HG03280 (cell line): ENCODE measurements around the gene GPT2.

ENCODE experiments used
- ATAC-seq: cut with Tn5 transposase; IDR thresholded peaks from one replicate; pipeline ENCODE4 v1.9.1; 2021; ENCODE audit warnings: mild to moderate bottlenecking, moderate library complexity; ENCODE audit not compliant: unreplicated experiment

Gene GPT2

DNA sequence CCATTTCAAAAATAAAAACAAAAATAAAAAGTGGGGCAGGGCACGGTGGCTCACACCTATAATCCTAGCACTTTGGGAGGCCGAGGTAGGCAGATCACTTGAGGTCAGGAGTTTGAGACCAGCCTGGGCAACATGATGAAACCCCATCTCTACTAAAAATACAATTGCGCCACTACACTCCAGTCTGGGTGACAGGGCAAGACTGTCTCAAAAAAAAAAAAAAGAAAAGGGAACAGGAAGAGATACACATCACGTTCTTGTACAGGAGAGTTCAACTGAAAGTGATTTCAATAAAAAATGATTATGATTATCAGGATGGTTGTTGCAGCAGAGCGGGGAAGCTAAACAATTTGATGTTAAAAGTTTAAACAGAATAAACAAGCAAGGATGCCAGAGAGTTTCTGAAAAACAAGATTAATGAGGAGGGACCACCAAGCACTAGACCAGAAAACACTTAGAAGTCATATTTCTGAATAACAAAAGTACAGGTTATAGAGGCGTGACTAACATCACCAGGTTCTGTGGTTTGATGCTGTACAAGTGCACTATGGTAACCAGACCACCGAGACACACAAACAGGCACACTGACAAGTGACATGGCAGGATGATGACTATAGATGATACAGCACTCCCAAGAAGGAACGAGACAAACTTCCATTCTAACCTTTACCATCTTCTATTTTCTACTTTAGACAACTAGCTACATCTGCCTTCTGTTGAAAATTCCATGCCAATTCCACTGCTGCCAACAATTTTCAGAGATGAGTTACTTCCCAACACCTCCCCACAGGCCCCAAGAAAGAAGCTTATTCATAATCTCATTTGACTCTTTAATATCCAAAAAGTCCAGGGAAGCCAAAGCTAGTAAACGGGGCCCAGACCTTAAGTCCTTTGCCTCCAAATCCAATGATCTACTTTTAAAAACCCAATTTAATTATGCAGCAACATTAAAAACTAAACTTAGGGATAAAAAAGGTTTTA lies 77.5 kb downstream of the GPT2 start:
- no peak for ATAC-seq

DNA sequence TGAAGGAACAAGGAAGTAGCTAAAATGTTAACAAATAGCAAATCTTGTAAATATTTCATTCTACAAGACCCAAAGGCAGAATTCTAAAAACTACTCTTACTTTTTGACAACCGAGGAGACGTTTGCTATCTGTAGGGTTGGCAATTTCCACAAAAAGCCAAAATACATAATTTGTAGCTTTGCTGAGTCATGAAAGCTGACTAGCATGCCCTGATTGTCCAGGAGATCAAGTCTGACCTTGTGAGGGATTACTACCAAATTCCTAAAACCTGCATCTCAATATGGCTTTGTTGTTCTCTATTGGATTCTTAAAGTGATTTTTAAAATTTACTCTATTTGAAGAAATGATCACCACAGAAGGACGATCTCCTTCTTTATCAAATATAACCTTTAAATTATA lies 78.5 kb downstream of the GPT2 start:
- ATAC-seq: no peak

DNA sequence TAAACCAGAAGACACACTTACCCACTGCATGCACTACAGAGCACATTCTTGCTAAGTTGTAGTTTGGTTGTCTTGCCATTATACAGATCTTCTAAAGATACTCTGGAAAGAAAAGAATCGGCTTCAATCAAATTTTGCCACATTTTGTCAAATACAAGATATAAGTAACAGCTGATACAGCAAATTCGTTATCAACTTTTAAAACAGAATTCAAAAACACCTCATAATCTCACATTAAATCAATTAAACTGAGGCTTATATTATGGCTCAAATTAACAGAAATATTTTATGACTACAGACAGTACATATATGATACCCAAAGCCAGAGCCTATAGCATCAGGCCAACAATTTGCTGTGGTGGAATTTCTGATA lies 83.9 kb downstream of the GPT2 start:
- no peak for ATAC-seq

DNA sequence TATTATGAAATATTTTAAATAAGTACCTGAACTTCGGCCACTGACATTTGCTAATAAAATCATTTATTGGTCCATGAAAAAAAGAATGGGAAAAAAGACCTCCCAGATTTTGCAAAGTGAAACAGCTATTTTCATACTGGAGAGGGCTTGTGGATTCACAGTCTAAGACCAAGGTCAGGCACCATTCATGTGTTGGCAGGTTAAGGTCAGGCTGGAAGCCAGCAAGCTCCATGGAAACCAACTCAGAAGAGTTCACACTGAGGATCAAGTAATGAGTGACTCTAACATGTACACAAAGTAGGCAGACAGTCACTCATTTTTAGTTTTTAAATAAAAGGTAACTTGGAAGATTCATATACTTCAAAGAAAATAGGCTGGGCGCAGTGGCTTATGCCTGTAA lies 85.9 kb downstream of the GPT2 start:
- ATAC-seq: no peak

DNA sequence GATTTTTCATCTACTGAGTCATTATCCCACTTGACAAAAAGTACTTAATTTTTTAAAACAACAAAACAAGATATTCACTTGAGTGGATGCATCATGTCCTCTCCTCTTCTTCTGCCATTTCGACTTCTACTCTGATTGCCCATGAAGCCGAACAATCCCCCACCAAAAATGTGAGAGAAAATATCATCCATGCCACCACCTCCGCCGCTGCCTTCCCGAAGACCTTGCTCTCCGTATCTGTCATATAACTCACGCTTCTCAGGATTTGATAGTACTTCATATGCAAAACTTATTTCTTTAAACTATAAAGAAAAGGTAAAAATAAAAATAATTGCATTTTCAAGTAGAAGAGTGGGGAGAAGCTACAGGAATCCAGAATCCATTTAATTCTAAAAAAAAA lies 87.1 kb downstream of the GPT2 start:
- ATAC-seq: no peak

DNA sequence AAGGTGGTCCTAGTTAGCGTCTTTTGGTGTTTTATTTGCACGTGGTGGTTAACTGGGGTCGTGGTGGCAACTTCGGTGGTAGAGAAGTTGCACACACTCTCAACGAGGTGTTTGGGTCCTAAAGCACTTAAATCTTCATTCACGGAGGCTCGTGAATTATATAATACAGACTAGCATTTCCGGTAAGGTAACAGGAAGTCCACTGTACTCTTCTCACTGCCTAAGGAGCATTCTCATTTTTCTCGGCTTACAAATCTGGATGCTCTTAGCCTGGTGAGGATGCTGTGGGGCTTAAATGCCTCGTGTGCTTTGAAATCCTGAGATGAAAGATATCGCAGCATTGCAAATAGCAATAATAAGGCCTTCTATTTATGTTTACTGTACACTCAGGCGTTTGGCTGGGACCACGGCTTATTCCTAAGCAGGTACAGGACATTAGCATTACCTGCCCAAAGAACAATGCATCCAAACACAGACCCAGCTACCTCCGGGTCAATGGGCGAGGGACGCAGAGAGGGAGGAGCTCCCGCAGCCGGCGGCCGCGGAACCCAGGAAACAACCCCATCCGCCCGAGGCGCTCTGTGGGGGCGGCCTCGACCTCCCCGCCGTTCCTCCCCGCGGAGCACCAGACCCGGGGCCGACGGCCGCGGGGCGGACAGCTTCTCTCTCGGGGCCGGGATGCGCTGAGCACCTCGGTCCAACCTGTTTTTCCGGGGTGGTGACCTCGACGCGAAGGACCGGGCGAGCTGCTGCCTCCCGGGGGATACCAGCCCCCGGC lies 88.5 kb downstream of the GPT2 start:
- ATAC-seq: peak; percentile 39

DNA sequence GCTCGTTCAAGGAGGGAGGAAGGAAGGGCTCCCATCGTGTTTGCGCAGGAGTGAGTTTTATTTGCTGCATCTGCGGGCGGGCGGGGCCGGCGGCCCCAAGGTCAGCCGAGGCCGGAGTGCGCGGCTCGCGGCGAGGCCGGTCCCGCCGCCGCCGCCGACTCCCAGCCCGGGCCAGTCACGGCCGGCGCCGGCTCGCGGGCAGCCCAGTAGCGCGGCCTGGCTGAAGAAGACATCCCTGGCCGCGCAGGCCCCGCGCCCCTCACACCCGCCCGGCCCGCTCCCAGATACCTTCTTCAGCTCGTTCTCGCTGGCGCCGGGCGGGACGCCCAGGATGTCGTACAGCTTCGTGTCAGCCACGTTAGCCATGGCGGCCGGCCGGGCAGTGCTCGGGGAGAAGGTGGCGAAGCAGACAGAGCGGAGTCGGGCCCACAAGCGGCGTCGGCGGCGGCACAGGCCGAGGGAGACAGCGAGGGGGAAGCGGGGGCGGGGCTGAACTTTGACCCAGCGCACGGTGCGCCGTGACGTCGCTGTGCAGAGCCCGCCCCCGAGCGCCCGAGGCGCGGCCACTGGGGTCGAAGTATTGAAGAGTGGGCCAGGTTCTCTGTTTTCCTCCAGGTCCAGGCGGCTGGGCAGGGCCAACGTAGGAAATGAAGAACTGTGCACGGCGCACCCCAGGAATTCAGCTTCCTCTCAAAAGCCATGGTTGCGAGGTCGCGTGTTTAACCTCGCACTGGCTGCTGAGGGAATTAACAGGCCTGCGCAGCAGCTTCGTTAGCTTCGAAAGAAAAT lies 89.2 kb downstream of the GPT2 start, which contains the start of gene DNAJA2:
Gene DNAJA2 (minus strand): TSS at position 468 of the 789 bp plus-strand sequence. CDS start 102 bp downstream, at position 366.
- peak; percentile 89 for ATAC-seq

DNA sequence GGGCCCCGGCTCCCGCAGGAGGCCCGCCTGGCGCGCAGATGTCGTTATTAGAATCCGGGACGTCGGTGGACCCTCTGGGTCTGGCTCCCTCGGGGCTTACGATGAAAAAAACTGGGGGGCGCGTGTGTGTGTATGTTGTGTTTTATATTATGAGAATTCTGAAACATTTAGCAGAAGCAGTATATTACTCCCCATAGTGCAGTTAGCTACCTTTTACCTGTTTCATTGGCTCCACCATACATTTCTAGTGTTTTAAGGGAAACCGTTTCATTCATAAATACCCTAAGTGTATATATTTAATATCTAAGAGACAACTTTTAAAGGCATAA lies 89.8 kb downstream of the GPT2 start:
- no peak for ATAC-seq

DNA sequence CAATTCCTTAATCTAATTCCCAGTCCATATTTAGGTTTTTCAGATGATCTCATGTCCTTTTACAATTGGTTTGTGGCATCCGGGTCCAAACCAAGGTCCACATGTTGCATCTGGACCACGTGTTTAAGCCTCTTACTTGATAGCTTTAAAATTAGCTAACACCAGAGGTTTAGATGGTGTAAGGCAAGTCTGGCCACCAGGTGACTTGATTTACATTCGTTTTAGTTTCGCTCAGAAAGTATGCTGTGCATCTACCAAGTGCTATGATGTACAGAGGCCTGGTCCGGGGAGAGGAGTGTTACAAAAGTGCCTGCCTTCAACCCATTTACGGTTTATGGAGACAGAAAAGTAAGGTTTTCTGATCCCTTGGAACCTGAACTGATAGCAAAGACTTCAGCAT lies 90.2 kb downstream of the GPT2 start:
- peak; percentile 32 for ATAC-seq

DNA sequence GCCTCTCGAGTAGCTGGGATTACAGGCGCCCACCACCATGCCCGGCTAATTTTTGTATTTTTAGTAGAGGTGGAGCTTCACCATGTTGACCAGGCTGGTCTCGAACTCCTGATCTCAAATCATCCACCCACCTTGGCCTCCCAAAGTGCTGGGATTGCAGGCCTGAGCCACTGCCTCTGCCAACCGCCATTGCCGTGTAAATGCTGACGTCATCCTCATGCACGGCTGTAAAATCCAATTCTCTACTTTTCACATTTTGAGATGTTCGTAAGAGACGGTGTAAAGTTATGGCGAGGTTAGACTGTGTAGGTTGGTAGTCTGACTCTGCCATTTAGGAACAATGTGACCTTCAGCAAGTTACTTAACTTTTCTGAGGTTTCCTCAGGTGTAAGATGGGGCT lies 91.0 kb downstream of the GPT2 start:
- ATAC-seq: no peak

DNA sequence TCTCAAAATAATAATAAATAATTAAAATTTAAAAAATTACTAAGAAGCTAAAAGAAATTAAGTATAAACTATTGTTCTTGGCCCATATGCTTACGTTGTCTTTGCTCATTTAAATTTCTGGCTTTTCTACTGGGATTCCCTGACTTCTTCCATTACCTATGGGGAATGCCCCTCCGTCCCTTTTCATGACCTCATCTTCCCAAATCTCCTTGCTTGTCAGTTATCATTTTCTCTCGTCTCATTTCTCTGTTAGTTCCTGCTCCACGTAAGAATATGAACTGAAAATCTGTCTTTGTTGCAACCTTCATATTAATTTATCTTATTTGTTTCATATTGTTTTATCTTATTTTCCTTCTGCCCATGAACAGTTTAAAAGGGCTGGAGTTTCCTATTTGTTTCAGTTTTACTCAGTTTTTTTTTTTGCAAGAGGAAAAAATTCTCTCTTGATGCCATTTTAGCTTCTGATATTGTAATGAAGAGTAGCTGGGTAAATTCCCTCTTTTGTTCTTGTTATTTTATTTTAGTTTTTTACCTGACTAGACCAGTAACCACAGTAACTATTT lies 91.8 kb downstream of the GPT2 start:
- ATAC-seq: no peak

DNA sequence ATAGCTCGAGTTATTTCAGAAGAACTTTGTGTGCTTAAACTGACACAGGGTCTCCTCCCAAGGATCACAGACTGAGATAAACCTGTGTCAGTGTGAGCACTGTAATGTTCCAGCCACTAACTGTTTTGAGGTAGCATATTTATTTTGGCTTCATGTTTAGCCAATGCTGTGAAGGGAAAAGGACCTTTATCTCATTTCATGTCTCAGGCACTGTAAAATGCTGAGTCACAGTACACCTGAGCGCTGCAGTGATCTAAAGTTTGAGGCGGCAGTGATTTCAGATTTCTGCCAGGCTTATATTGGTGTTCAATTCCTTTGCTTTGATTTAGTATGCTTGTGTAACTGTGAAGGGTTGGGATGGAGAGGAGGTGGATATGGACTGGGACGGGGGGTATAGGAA lies 92.4 kb downstream of the GPT2 start:
- ATAC-seq: no peak
